Muscle layer of duodenum (tissue), 2 donors: ENCODE data around the gene BDH2.

Source experiments
- H3K27ac ChIP-seq: one replicate; pipeline ENCODE4 v1.7.0; 2013; ENCODE audit warnings: mild to moderate bottlenecking, low read length
- H3K27me3 ChIP-seq: one replicate; pipeline ENCODE4 v1.7.0; 2013; ENCODE audit warnings: low read depth, mild to moderate bottlenecking, control low read depth, low read length
- H3K36me3 ChIP-seq, 2 donors: one replicate each; pipeline ENCODE4 v1.7.0; 2013; ENCODE audit warnings: low read length in 2 of 2, control low read depth in 1 of 2, mild to moderate bottlenecking in 1 of 2; ENCODE audit not compliant: insufficient read depth in 2 of 2, control insufficient read depth in 1 of 2
- H3K4me1 ChIP-seq, 2 donors: one replicate each; pipeline ENCODE4 v1.7.0; 2013; ENCODE audit warnings: low read length in 2 of 2, mild to moderate bottlenecking in 2 of 2, control low read depth in 1 of 2, moderate library complexity in 1 of 2; ENCODE audit not compliant: insufficient read depth in 2 of 2, control insufficient read depth in 1 of 2
- H3K4me3 ChIP-seq, 2 donors: one replicate each; pipeline ENCODE4 v1.7.0; 2013; ENCODE audit warnings: low read length in 2 of 2, low read depth in 1 of 2, mild to moderate bottlenecking in 1 of 2
- H3K9me3 ChIP-seq, 2 donors: one replicate each; pipeline ENCODE4 v1.7.0; 2013; ENCODE audit warnings: low read length in 2 of 2, control low read depth in 1 of 2, mild to moderate bottlenecking in 1 of 2; ENCODE audit not compliant: control insufficient read depth in 1 of 2
- donor health status: healthy.

The BDH2 gene

GRCh38 chr4:103099691-103100392 lies at the start of gene BDH2:
Gene BDH2, minus strand, starts transcription at chr4:103099834. Its CDS starts 3,580 bp downstream, at chr4:103096254.
- H3K4me1 ChIP-seq: peaks cover 9 to 10% of the 10 kb centered on the region in 2 donors
- H3K4me3 ChIP-seq: peak within 1 kb of the TSS; percentile 62 to 69
- peaks cover 0 to 5% of the 10 kb centered on the region in 2 donors for H3K36me3 ChIP-seq
- peak within 1 kb of the TSS; percentile 86 for H3K27ac ChIP-seq
- no peaks in the 10 kb centered on the region for H3K27me3 ChIP-seq
- no peaks in the 10 kb centered on the region for H3K9me3 ChIP-seq

DNA sequence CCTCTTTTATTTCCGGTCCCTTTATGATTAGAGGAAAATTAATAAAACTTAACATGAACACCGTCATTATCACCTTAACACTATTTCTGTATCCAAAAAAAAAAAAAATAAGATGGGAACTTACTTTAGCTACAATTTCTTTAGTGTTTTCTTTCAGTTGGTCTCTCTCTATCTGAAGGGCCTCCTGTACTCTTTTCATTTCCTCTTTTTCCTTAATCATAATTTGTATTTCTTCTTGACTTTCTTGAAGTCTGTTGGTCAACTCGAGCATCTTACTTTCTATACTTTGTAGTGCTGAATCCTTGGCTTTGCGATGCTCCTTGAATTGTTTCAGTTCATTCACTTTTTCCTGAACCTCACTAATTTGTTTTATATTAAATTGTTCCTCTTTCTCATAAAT lies 45.3 kb upstream of the BDH2 start:
- Histone ChIP-seq H3K4me1 (no peaks in the 10 kb centered on the region), H3K27me3 (no peaks in the 10 kb centered on the region), H3K36me3 (no peaks in the 10 kb centered on the region), H3K9me3 (no peaks in the 10 kb centered on the region), H3K4me3 (no peak overlapping the region), H3K27ac (no peak overlapping the region)

DNA sequence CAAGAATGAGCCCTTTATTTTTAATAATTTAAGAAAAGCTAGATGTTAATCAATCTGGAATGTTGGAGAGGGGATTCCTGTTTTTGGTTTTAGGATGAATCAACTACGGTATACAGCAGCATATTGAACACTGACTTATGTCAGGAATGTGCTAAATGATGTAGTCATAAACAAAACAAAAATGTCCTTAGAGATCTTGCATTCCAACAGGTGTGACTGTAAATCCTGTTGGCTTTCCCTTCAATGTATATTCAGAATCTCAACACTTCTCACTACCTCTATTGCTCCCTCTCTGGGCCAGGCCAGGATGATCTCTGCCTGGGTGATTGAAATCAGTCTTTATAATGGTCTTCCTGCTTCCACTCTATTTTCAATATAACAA lies 37.8 kb upstream of the BDH2 start:
- H3K4me1 ChIP-seq: no peaks in the 10 kb centered on the region
- H3K36me3 ChIP-seq: no peaks in the 10 kb centered on the region
- H3K9me3 ChIP-seq: no peaks in the 10 kb centered on the region
- H3K27me3 ChIP-seq: no peaks in the 10 kb centered on the region
- no peak overlapping the region for H3K27ac ChIP-seq
- H3K4me3 ChIP-seq: no peak overlapping the region

DNA sequence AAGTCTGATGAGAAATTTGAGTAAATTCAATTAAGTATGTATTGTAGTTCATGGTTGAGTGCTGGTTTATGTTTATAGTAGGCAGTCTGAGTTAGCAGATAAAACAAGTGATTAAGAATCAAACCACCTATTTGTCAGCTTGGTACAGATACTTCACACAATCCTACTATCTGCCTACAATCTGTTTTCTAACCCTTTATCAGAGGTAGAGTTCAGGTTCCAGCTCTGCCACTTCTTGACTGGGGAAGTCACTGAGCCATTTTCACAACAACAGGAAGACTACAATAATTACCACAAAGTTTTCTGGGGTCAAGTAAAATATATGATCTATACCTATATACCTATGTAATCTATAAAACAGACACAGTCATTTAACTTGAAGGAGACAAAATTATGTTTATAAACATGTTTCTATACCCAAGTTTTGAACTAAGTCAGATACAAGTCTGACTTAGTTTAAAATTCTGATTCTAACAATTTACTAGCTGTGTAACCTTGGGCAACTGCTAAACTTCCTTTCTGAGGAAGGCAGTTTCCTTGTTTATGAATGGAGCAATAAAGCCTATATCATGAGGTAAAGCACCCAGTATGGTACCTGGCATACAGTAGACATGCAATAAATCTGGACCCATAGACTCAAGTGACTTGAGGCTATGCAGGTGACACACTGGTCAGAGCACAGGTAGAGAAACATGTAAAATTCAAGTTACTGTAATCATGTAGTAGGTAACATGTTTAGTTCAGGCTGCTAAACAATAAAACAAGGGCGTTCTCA lies 37.2 kb upstream of the BDH2 start:
- H3K9me3 ChIP-seq: no peaks in the 10 kb centered on the region
- no peaks in the 10 kb centered on the region for H3K4me1 ChIP-seq
- H3K27ac ChIP-seq: no peak overlapping the region
- H3K36me3 ChIP-seq: no peaks in the 10 kb centered on the region
- H3K27me3 ChIP-seq: no peaks in the 10 kb centered on the region
- no peak overlapping the region for H3K4me3 ChIP-seq

DNA sequence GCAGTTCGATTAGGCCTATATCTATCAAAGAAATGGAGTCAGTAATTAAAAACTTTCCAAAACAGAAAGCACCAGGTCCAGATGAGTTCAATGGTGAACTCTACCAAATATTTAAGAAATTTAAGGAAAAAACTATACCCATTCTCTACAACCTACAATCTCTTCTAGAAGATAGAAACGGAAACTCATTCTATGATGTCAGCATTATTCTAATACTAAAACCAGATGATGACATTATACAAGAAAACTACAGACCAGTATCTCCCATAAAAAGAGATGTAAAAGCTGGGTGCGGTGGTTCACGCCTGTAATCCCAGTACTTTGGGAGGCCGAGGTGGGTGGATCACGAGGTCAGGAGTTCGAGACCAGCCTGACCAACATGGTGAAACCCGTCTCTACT lies 29.5 kb upstream of the BDH2 start:
- Histone ChIP-seq H3K27ac (no peak overlapping the region), H3K27me3 (no peaks in the 10 kb centered on the region), H3K36me3 (no peaks in the 10 kb centered on the region), H3K4me3 (no peak overlapping the region), H3K4me1 (no peaks in the 10 kb centered on the region), H3K9me3 (peaks cover 0 to 6% of the 10 kb centered on the region in 2 donors)

- Histone ChIP-seq H3K9me3 (peaks cover 0 to 6% of the 10 kb centered on the region in 2 donors), H3K36me3 (no peaks in the 10 kb centered on the region), H3K4me1 (no peaks in the 10 kb centered on the region), H3K27me3 (no peaks in the 10 kb centered on the region), H3K27ac (no peak overlapping the region), H3K4me3 (no peak overlapping the region)
Observed at GRCh38 chr4:103126126-103126525, 26.5 kb upstream of the BDH2 start.

DNA sequence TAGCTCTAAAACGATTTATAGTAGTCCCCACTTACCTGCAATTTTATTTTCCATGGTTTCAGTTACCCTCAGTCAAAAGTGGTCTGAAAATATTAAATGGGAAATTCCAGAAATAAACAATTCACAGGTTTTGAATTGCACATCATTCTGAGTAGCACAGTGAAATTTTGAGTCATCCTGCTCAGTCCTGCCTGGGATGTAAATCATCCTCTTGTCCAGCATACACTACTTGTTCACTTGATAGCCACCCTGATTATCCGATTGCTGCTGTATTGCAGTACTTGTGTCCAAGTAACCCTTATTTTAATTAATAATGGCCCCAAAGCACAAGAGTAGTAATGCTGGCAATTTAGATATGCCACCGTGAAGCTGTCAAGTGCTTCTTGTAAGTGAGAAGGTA lies 23.5 kb upstream of the BDH2 start:
- Histone ChIP-seq H3K36me3 (no peaks in the 10 kb centered on the region), H3K4me1 (no peaks in the 10 kb centered on the region), H3K27ac (no peak overlapping the region), H3K9me3 (peaks cover 0 to under 1% of the 10 kb centered on the region in 2 donors), H3K27me3 (no peaks in the 10 kb centered on the region), H3K4me3 (no peak overlapping the region)

DNA sequence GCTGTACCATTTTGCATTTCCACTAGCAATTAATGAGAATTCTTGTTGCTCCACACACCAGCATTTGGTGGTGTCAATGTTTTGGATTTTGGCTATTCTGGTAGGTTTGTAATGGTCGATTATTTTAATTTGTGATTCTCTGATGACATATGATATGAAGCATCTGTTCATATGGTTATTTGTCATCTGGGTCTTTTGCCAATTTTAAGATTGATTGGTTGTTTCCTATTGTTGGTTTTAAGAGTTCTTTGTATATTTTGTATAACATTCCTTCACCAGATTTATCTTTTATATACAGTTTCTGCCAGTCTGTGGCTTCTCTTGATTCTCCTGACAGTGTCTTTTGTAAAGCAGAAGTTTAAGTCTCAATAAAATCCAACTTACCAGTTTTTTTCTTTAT lies 18.5 kb upstream of the BDH2 start:
- Histone ChIP-seq H3K4me3 (no peak overlapping the region), H3K9me3 (no peaks in the 10 kb centered on the region)

DNA sequence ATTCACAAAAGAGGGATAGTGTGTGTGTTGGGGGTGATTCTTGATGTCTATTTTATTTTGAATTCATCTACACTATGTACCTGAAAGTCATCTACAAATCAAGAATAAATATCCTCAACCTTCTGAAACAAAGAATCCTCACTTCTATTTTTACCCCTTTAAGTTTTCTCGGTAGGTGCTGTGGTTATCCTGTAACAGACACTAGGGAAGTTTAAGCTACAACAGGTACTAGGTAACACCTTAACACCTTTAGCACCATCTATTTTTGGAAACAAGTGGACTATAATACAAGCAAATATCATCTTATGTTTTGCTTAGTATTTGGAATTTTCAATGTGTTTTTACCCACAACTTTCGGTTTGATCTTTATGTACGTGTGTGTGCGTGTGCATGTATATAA lies 12.0 kb upstream of the BDH2 start:
- H3K36me3 ChIP-seq: no peaks in the 10 kb centered on the region

More for the DNA sequence above, 18.5 kb upstream of the BDH2 start:
- Histone ChIP-seq H3K36me3 (no peaks in the 10 kb centered on the region), H3K27me3 (no peaks in the 10 kb centered on the region), H3K4me1 (no peaks in the 10 kb centered on the region), H3K27ac (no peak overlapping the region)

GRCh38 chr4:103108542-103108941 lies 8.9 kb upstream of the BDH2 start:
- H3K4me3 ChIP-seq: no peak overlapping the region
- no peak overlapping the region for H3K27ac ChIP-seq
- H3K4me1 ChIP-seq: no peaks in the 10 kb centered on the region
- H3K36me3 ChIP-seq: no peaks in the 10 kb centered on the region
- no peaks in the 10 kb centered on the region for H3K27me3 ChIP-seq
- no peaks in the 10 kb centered on the region for H3K9me3 ChIP-seq

More for the DNA sequence above, 12.0 kb upstream of the BDH2 start:
- no peaks in the 10 kb centered on the region for H3K9me3 ChIP-seq
- H3K27me3 ChIP-seq: no peaks in the 10 kb centered on the region
- H3K27ac ChIP-seq: no peak overlapping the region
- H3K4me3 ChIP-seq: no peak overlapping the region
- no peaks in the 10 kb centered on the region for H3K4me1 ChIP-seq

GRCh38 chr4:103105558-103106356 lies 6.1 kb upstream of the BDH2 start:
- Histone ChIP-seq H3K4me3 (no peak overlapping the region), H3K27me3 (no peaks in the 10 kb centered on the region), H3K27ac (no peak overlapping the region), H3K36me3 (no peaks in the 10 kb centered on the region), H3K9me3 (no peaks in the 10 kb centered on the region), H3K4me1 (no peaks in the 10 kb centered on the region)
